LNCAP (cell line): ENCODE measurements around the gene ROCK2.

ENCODE experiments used
- TF ChIP-seq, protein P1 (sequence below): fragments of 450-650 bp; IDR thresholded peaks from 2 replicates; pipeline ENCODE4 v1.5.1; 2017; ENCODE audit warnings: mild to moderate bottlenecking

ROCK2 gene

GRCh38 chr2:11343368-11343649 lies 1.1 kb downstream of the ROCK2 start:
- TF ChIP-seq, protein P1, sequence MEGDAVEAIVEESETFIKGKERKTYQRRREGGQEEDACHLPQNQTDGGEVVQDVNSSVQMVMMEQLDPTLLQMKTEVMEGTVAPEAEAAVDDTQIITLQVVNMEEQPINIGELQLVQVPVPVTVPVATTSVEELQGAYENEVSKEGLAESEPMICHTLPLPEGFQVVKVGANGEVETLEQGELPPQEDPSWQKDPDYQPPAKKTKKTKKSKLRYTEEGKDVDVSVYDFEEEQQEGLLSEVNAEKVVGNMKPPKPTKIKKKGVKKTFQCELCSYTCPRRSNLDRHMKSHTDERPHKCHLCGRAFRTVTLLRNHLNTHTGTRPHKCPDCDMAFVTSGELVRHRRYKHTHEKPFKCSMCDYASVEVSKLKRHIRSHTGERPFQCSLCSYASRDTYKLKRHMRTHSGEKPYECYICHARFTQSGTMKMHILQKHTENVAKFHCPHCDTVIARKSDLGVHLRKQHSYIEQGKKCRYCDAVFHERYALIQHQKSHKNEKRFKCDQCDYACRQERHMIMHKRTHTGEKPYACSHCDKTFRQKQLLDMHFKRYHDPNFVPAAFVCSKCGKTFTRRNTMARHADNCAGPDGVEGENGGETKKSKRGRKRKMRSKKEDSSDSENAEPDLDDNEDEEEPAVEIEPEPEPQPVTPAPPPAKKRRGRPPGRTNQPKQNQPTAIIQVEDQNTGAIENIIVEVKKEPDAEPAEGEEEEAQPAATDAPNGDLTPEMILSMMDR, result no peak

DNA sequence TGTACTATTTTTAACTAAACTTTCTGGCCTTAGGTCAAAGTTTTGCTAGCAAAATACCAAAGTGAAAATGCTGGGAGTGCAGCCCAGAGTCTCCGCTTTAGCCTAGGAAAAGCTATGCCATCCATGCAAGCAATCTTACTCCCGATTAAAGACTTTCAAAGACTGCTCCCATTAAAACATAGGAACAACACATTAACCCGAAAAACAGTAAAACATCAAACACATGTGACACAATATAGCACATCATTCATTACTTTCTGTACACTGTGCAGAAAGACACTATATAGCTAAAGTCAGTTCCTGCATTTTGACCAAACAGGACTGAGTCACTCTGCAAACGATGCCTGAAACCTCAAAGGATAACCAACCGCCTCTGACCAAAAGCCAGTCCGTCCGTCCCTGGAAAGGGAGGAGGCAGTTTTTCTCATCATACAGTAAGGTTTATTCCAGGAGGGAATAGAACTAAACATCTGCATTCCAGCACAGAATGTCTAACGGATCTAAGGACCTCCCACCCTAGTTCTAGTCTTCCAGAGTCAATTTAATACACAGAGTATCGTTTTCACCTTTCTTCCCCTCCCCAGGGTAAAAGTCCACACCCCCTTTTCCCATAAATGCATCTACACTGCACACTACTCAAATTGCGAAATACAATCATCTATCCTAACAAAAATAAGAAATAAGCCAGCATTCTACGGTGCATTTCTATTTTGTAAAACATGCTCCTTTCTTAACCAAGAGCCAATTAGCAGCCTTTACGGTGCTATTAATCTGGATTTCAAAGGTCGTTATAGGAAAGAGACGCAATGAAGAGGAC lies 1.7 kb downstream of the ROCK2 start:
- TF ChIP-seq, protein P1, result no peak

- TF ChIP-seq, protein P1, result no peak
These were observed 3.7 kb downstream of the ROCK2 start for GRCh38 chr2:11340717-11341116.

DNA sequence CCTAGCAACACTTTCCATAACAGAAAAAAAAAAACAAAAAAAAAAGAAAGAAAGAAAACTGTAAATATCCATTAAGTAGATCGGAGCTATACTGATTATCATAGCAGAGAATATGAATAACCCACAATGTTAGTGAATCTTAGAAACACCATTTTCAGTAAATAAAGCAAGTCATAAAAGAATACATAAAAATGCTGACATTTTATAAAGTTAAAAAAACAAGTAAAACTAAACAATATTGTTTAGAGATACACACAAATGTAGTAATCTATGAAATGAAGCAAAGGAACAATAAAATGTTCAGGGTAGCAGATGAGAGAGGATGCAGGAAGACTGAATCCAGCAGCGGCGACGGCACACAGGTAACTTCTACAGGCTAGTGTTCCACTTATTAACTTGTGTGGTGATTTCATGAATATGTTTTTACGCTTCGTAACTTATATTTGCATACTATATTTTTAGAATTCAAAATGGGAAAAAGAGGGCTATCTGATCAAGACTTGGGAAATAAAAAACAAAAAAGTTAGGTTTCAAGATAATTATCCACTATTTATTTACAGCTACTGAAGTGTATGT lies 4.8 kb downstream of the ROCK2 start:
- TF ChIP-seq, protein P1, result no peak

- TF ChIP-seq, protein P1, result no peak
These were observed 5.9 kb downstream of the ROCK2 start for GRCh38 chr2:11338580-11338979.

- TF ChIP-seq, protein P1, result no peak
These were observed 6.5 kb downstream of the ROCK2 start for GRCh38 chr2:11337909-11338308.

DNA sequence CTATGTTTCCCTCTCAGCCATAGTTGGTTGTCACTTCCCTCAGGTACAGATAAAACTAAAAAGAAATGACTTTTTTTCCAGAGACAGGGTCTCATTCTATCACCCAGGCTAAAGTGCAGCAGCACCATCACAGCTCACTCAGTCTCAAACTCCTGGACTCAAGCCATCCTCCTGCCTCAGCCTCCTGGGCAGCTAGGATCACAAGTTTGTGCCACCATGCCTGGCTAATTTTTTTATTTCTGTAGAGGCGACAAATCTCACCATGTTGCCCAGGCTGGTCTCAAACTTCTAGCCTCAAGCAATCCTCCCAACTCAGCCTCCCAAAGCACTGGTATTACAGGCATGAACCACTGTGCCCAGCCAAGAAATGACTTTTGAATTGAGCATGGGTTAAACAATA lies 8.2 kb downstream of the ROCK2 start:
- TF ChIP-seq, protein P1, result no peak
